GM03348 (cell line): ENCODE measurements around the gene PRR5L.

ENCODE experiments used
- DNase-seq: peaks from one replicate; pipeline ENCODE4 v3.0.0; 2012; ENCODE audit warnings: low spot score

The PRR5L gene

DNA sequence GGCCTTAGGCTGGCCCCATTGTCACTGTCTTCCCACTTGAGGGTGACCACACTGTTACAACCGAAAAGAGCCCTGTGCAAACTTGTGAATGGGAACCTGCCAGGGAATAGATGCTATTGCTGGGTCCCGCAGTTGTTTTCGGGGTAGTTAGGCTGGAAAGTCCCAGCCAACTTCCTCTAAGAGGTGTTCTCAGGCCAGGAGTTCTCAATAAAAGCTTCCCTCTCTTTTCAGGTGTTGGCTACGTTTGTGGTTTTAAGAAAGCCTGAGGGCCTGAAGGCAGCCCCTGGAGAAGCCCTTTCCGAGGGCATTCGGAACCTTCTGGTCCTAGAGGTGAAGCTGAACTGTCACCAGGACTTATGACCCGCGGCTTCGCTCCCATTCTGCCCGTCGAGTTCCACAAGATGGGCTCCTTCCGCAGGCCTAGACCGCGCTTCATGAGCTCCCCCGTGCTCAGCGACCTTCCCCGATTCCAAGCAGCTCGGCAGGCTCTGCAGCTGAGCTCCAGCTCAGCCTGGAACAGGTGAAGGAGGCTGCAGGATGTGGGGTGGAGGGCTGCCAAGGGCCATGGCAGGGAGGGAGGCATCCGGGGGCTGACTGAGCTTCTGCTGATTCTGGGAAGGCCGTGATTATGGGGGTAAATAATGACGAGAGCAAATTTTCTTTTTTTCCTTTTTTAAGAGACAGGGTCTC, 104.8 kb downstream of the PRR5L start:
- DNase-seq: no peak

DNA sequence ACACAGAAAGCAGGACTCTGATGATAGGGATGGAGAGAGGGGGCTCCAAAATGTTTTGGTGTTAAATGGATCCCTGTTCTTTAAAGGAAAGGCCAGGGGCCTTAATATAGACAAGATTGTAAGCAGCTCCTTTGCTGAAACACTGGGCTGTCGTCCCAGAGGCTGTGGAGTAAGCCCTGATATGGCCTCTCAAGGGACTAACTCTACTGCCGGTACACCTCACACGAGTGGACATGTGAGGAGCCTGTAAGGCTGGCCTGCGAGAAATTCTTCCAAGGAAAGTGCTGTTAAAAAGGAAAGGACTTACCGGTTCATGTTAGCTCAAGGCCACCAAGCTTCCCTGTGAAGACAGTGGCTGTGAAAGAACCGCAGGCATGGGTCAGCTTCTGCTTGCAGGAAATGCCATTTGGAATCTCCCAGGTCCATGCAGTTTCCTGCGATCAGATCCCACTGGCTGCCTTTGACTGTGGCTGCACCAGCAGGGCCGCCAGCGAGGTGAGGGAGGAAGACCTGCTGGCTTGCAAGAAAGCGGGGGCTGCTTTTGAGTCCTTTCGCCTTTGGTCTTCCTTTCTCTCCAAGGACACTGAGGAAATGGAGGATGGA, 106.6 kb downstream of the PRR5L start:
- no peak for DNase-seq

GRCh38 chr11:36403661-36404060, 107.6 kb downstream of the PRR5L start:
- DNase-seq: no peak

- no peak for DNase-seq
These were observed 108.7 kb downstream of the PRR5L start for GRCh38 chr11:36404831-36405230.

DNA sequence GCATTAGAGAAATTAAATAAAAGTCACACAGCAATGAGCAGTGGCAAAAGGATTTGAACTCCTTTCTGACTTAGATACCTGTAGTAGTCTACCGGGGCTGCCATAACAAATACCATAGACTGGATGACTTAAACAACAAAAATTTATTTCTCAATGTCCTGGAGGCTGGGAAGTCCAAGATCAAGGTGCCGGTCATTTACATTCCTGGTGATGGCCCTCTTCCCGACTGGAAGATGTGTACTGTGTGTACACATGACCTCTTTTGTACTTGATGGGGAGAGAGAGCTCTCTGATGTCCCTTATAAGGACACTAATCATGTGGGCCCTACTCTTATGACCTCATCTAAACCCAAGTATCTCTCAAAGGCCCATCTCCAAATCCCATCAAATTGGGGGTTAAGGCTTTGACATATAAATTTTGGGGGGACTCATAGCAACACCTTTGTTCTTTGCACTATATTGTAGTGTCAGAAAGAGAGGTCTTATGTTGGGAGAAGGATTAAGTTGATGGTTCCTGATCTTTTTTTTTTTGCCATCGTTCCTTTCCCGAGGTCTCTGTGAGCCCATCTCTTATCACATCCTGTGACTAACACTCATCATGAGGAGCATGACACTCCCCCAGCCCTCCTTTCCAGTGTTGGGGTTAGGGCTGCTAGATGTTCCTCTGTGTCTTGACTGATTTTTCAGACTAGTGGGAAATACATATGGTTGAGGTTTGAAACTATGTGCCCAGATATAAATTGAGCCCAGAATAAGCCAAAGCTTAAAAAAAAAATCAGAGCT, 109.7 kb downstream of the PRR5L start:
- no peak for DNase-seq

- DNase-seq: no peak
These were observed 111.3 kb downstream of the PRR5L start for GRCh38 chr11:36407356-36407755.

GRCh38 chr11:36408498-36409136, 112.5 kb downstream of the PRR5L start:
- DNase-seq: no peak

DNA sequence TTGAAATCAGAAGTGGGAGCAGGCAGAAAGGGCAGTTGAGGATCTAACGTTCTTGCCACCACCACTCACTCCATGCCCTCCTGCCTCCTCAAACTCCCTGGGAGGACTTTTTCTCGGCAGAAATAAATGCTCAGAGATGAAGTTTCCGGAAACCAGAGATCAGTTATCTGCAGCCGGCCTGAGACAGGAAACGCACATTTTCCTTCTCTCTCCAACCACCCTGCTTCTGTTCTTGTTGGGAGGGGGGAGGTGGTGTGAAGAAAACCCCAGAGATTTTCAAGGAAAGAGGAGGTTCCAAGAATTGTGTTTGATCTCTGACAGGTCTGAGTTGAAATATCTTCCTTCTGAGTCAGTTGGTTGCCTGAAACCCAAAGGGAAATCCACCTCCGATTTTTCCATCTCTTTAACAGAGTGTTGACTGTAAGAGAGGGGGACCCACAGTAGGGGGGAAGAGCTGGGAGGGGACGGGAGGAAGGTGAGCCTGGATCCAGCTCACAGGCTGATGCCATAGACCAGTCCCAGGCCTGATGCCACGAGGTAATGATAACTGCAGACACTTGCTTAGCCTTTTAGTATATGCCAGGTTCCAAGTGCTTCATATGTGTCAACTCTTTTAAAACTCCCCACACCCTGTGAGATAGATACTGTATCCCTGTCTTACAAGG, 113.2 kb downstream of the PRR5L start:
- no peak for DNase-seq

GRCh38 chr11:36411202-36411640, 115.1 kb downstream of the PRR5L start:
- no peak for DNase-seq

- no peak for DNase-seq
These were observed 116.8 kb downstream of the PRR5L start for GRCh38 chr11:36412781-36413383.

DNA sequence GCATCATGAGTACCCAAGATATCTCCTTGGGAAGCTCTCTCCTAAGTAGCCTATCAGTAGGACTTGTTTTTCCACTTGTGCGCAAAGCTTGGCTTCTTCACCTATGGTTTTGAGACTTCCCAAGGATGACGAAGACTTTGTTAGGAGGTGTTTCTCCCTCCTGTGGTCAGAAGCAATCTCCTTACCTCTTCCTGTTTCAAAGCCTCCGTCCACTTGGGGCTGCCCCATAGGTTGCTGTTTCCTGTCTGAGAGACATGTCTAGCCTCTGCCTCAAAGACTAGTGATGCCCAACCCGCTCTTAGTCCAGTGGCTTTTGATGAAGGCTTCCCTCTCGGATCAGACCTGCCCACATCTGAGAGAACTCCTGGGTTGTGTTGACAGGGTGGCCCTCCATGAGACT, 121.1 kb downstream of the PRR5L start:
- DNase-seq: no peak

DNA sequence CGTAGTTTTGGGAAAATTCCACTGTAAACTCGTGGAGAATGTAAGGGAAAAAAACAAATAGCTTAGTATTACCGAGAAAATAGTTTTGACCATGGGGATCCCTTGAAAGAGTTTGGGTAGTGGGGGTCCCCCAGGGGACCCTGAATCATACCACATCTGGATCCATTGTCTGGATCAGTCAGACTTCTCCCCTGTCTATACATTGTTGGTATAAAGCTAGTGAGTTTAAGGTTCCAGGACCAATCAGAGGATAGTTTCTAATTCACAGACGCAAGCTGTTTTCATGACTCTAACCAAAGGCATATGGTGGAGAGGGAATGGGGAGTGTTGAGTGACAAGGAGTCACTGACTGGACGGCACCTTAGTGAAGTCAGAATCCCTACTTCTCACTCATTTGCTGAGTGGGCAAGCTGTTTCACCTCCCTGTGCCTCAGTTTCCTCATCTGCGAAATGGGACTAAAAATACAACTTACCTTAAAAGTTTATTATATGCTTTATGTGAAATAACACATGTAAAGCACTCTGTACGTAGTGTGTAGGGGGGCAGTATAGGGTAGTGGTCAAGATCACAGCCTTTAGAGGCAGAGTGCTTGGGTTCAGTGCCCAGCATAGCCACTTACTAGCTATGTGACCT, 123.8 kb downstream of the PRR5L start:
- DNase-seq: no peak

GRCh38 chr11:36421546-36422155, 125.6 kb downstream of the PRR5L start:
- DNase-seq: peak; percentile 35

DNA sequence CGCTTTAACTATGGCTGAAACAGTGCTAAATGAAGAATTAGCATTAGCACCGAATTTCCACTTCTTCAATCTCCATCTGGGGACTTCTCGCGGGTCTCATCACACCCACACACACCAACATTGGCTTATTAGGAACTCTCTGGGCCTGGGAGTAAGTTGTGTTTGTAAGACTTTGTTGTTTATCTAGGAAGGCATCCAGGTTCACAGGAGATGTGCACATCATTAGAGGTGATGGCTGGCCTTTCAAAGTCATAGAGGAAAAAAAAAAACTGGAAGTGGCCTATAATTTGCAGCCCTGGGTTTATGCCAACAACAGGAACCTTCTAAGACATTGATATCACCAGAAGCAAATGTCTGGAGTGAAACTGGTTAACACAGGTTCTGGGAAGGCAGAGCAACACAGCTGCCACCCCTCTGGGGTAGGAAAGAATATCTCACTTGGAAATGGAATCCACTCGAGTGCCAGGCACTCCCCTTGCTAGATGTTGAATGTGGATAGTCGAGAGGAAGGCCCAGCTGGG, 129.5 kb downstream of the PRR5L start:
- no peak for DNase-seq

- DNase-seq: no peak
These were observed 130.2 kb downstream of the PRR5L start for GRCh38 chr11:36426226-36426848.

GRCh38 chr11:36427079-36427478, 131.0 kb downstream of the PRR5L start:
- no peak for DNase-seq

DNA sequence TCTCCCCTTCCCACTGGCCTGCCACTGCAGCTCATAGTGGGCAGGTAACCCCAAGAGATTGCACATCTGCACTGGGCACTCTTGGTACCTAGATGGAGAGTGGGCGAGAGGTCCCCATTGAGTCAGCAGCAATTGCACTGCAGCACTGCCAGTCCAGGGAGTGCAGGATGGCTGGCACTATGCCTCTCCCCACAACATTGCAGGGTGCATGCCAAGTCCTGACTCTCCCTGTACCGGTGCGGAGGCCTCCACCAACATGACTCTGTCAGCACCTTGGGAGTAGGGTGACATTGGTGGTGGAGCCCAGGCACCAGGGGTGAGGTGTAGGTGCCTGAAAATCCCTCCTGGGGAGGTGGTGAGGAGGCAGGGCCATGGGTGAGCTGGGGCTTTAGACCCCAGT, 131.8 kb downstream of the PRR5L start:
- no peak for DNase-seq

GRCh38 chr11:36431429-36432092, 135.5 kb downstream of the PRR5L start:
- DNase-seq: peak; percentile 94

GRCh38 chr11:36432093-36432469, 136.0 kb downstream of the PRR5L start:
- DNase-seq: no peak

DNA sequence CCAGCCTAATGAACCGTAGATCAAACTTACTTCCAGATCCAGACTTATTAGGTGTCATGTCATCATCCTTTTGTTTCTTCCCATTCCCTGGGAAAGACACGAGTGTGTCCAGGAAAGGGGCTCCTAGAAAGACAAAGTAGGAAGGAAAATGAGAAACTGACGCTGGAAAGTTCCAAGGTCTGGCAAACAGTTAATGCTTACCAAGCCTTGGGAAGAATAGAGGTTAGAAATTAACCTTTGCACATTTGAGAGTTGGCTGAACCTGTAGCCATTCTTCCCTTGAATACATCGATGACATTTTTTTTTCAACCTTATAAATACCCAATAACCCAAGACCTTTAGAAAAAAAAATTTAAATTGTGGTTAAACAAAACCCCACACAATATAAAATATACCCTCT, 136.7 kb downstream of the PRR5L start:
- DNase-seq: no peak
